B cell (primary cell): ENCODE measurements around the gene FBXO5. TPM values are rescaled to one million over a fixed set of nuclear protein-coding genes. Genes with fewer than 3 reads are reported as not detected.

Experiments
- ATAC-seq: fragments of 200-7000 bp; cut with Tn5 transposase; one replicate; pipeline ENCODE4 v1.10.0; 2021; ENCODE audit warnings: low read depth, mild to moderate bottlenecking, moderate number of reproducible peaks, moderate library complexity
- CTCF ChIA-PET: fragments of 350-600 bp; sonication (Branson Sonifier 250); formaldehyde crosslinking; loops from one replicate; lab custom pipeline; 2021; ENCODE audit warnings: antibody characterized with exemption, inconsistent platforms; lab: Charles Lee
- POLR2A ChIA-PET: fragments of 350-600 bp; sonication (Branson Sonifier 250); formaldehyde crosslinking; loops from one replicate; lab custom pipeline; 2021; ENCODE audit warnings: antibody characterized with exemption; lab: Charles Lee
- DNase-seq: peaks from one replicate; pipeline ENCODE4 v3.0.0; 2013
- H2AFZ ChIP-seq: 2 replicates; pipeline ENCODE4 v1.6.1; 2012; ENCODE audit warnings: mild to moderate bottlenecking, low read depth, low read length; ENCODE audit not compliant: insufficient read depth, poor library complexity, severe bottlenecking
- H3K27ac ChIP-seq, 2 donors: 1 replicate in 1 of 2; 2 replicates in 1 of 2; pipeline ENCODE4 v1.5.1; 2012 to 2013; ENCODE audit warnings: low read length in 2 of 2, mild to moderate bottlenecking in 2 of 2, moderate library complexity in 1 of 2
- H3K27me3 ChIP-seq, 4 experiments: fragments of 200-600 bp in 1 of 4; sonication (generic) in 1 of 4; replicated peaks in 1 of 4; 1 replicate in 2 of 4; 2 replicates in 2 of 4; pipeline versions ENCODE4 v1.6.1 to v1.7.0; 2013 to 2016; ENCODE audit warnings: low read length in 3 of 4, mild to moderate bottlenecking in 2 of 4, mixed read lengths in 1 of 4, moderate library complexity in 1 of 4; ENCODE audit not compliant: insufficient read depth in 4 of 4, control insufficient read depth in 3 of 4; ENCODE audit errors: control extremely low read depth in 1 of 4
- H3K36me3 ChIP-seq, 2 experiments: replicated peaks in 1 of 2; 1 replicate in 1 of 2; 2 replicates in 1 of 2; pipeline versions ENCODE4 v1.6.1 to v1.7.1; 2013; ENCODE audit warnings: low read length in 1 of 2; ENCODE audit not compliant: insufficient read depth in 2 of 2, control insufficient read depth in 1 of 2; ENCODE audit errors: control extremely low read depth in 1 of 2, extremely low read depth in 1 of 2
- H3K4me1 ChIP-seq, 2 donors: fragments of 200-600 bp in 1 of 2; sonication (generic) in 1 of 2; 1 replicate in 1 of 2; 2 replicates in 1 of 2; pipeline versions ENCODE4 v1.5.1 to v1.6.1; 2013 to 2017; ENCODE audit warnings: low read length in 2 of 2; ENCODE audit not compliant: control insufficient read depth in 2 of 2, insufficient read depth in 2 of 2
- H3K4me2 ChIP-seq: replicated peaks from 2 replicates; pipeline ENCODE3; 2012; ENCODE audit warnings: mild to moderate bottlenecking, low read depth, low read length; ENCODE audit not compliant: poor library complexity, severe bottlenecking
- H3K4me3 ChIP-seq, 5 experiments: fragments of 200-600 bp in 1 of 5; sonication (generic) in 1 of 5; 1 replicate in 3 of 5; 2 replicates in 2 of 5; pipeline versions ENCODE4 v1.5.1 to v1.7.0; 2011 to 2016; ENCODE audit warnings: low read length in 4 of 5, mild to moderate bottlenecking in 4 of 5, low read depth in 2 of 5, control low read depth in 1 of 5, moderate library complexity in 1 of 5; ENCODE audit not compliant: insufficient read depth in 1 of 5; ENCODE audit errors: control extremely low read depth in 1 of 5, extremely low read depth in 1 of 5
- H3K79me2 ChIP-seq: fragments of 200-600 bp; sonication (generic); one replicate; pipeline ENCODE4 v1.6.0; 2016; ENCODE audit warnings: low read length; ENCODE audit not compliant: control insufficient read depth, insufficient read depth
- H3K9ac ChIP-seq: fragments of 200-600 bp; sonication (generic); 2 replicates; pipeline ENCODE4 v1.6.1; 2017; ENCODE audit warnings: mild to moderate bottlenecking, low read length, moderate library complexity
- H3K9me3 ChIP-seq, 3 donors: one replicate each; pipeline versions ENCODE4 v1.6.1 to v1.7.1; 2013; ENCODE audit warnings: low read length in 2 of 3; ENCODE audit not compliant: control insufficient read depth in 2 of 3, insufficient read depth in 1 of 3; ENCODE audit errors: control extremely low read depth in 1 of 3
- H4K20me1 ChIP-seq: 2 replicates; pipeline ENCODE4 v1.6.0; 2012; ENCODE audit warnings: mild to moderate bottlenecking, low read length; ENCODE audit not compliant: insufficient read depth, control insufficient read depth, poor library complexity, severe bottlenecking
- H3K27ac Mint-ChIP-seq: one replicate; pipeline ENCODE4 v1.8.0; 2021; ENCODE audit warnings: mixed read lengths
- H3K27me3 Mint-ChIP-seq: one replicate; pipeline ENCODE4 v1.8.0; 2021; ENCODE audit warnings: mixed read lengths
- H3K4me1 Mint-ChIP-seq: one replicate; pipeline ENCODE4 v1.8.0; 2021; ENCODE audit warnings: mixed read lengths
- H3K4me3 Mint-ChIP-seq: one replicate; pipeline ENCODE4 v1.8.0; 2021; ENCODE audit warnings: mixed read lengths
- H3K9me3 Mint-ChIP-seq: one replicate; pipeline ENCODE4 v1.8.0; 2022; ENCODE audit warnings: mixed read lengths; ENCODE audit not compliant: insufficient read depth
- CTCF ChIP-seq: fragments of 200-600 bp; IDR thresholded peaks from one replicate; pipeline ENCODE4 v1.8.0; 2022; ENCODE audit warnings: antibody characterized with exemption, mild to moderate bottlenecking
- EZH2 ChIP-seq: IDR thresholded peaks from 2 replicates; pipeline ENCODE4 v1.6.1; 2012; ENCODE audit warnings: borderline replicate concordance, low read depth, mild to moderate bottlenecking, moderate library complexity, low read length; ENCODE audit not compliant: insufficient read depth, poor library complexity, severe bottlenecking
- WGBS: methylation state at CpG from one replicate; pipeline ENCODE4 v1.1.5; 2013; ENCODE audit warnings: missing lambda C conversion rate; ENCODE audit not compliant: insufficient coverage; 5-methylcytosine and 5-hydroxymethylcytosine counted together
- intact Hi-C: fragments of 100-400 bp; cut with micrococcal nuclease; formaldehyde crosslinking; loops from one replicate; pipeline ENCODE4 v1.10.0; 2022
- polyA plus RNA-seq: library from polyadenylated mRNA; depleted of rRNA; stranded (reverse); fragments of >200 nt; gene quantifications from 2 replicates; pipeline ENCODE4 v1.2.3, GENCODE V29; 2012
- total RNA-seq, 2 donors: library from RNA; stranded (reverse); fragments of 120-200 nt in 1 of 2; gene quantifications; 1 replicate in 1 of 2; 2 replicates in 1 of 2; pipeline versions ENCODE4 v1.2.3 to v1.2.4, GENCODE V29; 2013 to 2022

The FBXO5 gene
- total and polyA plus RNA-seq, 2 donors (not counting 1 experiment from before 2014, with no cell fraction given), result 3.9 to 14.6 TPM

GRCh38 chr6:152976749-152977148, 6.1 kb downstream of the FBXO5 start:
- H3K27me3 Mint-ChIP-seq, result no peaks in the 10 kb centered on the region
- Histone ChIP-seq H3K4me2 (no peak overlapping the region), H4K20me1 (peaks cover 17% of the 10 kb centered on the region), H3K4me3 (no peak overlapping the region), H3K9ac (no peak overlapping the region), H3K4me1 (peaks cover 4 to 15% of the 10 kb centered on the region in 2 donors), H3K27me3 (no peaks in the 10 kb centered on the region), H3K9me3 (no peaks in the 10 kb centered on the region), H3K36me3 (peaks cover 5 to 28% of the 10 kb centered on the region in 2 experiments), H2AFZ (no peak overlapping the region), H3K27ac (no peak overlapping the region), H3K79me2 (peaks cover 61% of the 10 kb centered on the region)
- DNase-seq (no peak), ATAC-seq (no peak)
- ChIA-PET POLR2A (no interaction called here), CTCF (no interaction called here)
- no peak for TF ChIP-seq EZH2
- no peak for TF ChIP-seq CTCF
- H3K27ac Mint-ChIP-seq, result no peak overlapping the region
- intact Hi-C loops, result no loop called here
- peaks cover 35% of the 10 kb centered on the region for H3K4me1 Mint-ChIP-seq
- whole genome bisulfite sequencing, result no CpG with 5 or more reads among the region's 1 CpG
- H3K4me3 Mint-ChIP-seq, result no peak overlapping the region
- no peaks in the 10 kb centered on the region for H3K9me3 Mint-ChIP-seq

GRCh38 chr6:152975204-152975915, 7.5 kb downstream of the FBXO5 start:
- Histone ChIP-seq H4K20me1 (peaks cover 8% of the 10 kb centered on the region), H3K79me2 (peaks cover 47% of the 10 kb centered on the region), H3K27me3 (no peaks in the 10 kb centered on the region), H3K27ac (no peak overlapping the region), H3K9me3 (no peaks in the 10 kb centered on the region), H2AFZ (no peak overlapping the region), H3K4me3 (no peak overlapping the region), H3K36me3 (peaks cover 3 to 39% of the 10 kb centered on the region in 2 experiments), H3K4me2 (peak overlapping the region; percentile 21), H3K9ac (no peak overlapping the region), H3K4me1 (peaks cover 4 to 6% of the 10 kb centered on the region in 2 donors)
- POLR2A ChIA-PET, result no interaction called here
- no peak overlapping the region for H3K27ac Mint-ChIP-seq
- ATAC-seq, result no peak
- H3K9me3 Mint-ChIP-seq, result no peaks in the 10 kb centered on the region
- no peak overlapping the region for H3K4me3 Mint-ChIP-seq
- CTCF ChIA-PET, result no interaction called here
- intact Hi-C loops, result no loop called here
- WGBS, result no CpG with 5 or more reads among the region's 4 CpGs
- no peak for TF ChIP-seq EZH2
- TF ChIP-seq CTCF, result no peak
- H3K4me1 Mint-ChIP-seq, result peaks cover 25% of the 10 kb centered on the region
- DNase-seq, result peak; percentile 14
- no peaks in the 10 kb centered on the region for H3K27me3 Mint-ChIP-seq
